NT2/D1 (cell line): ENCODE results near the gene LRP6.

Experiments used
- SUZ12 ChIP-seq: IDR thresholded peaks from 2 replicates; pipeline ENCODE4 v1.6.1; 2011; ENCODE audit not compliant: insufficient read length, insufficient read depth; ENCODE audit errors: extremely low read depth
- ZNF274 ChIP-seq: IDR thresholded peaks from 2 replicates; pipeline ENCODE4 v1.6.1; 2011; ENCODE audit warnings: mild to moderate bottlenecking, low read depth, low read length

- TF ChIP-seq ZNF274 = no peak
- no peak for TF ChIP-seq SUZ12
These were observed 85.3 kb downstream of the LRP6 start for GRCh38 chr12:12181511-12181910.
